NCI-H1694 treated with DMSO at 0.1 percent for 48 hours (cell line): ENCODE results near the gene XXYLT1.

Source experiments
- DNase-seq: peaks from one replicate; lab custom pipeline; 2025; lab: John Stamatoyannopoulos, UW

Gene XXYLT1

GRCh38 chr3:195025056-195025883 lies 245.7 kb downstream of the XXYLT1 start:
- no peak for DNase-seq

GRCh38 chr3:195023989-195024388 lies 247.0 kb downstream of the XXYLT1 start:
- DNase-seq: no peak

- no peak for DNase-seq
These were observed 247.4 kb downstream of the XXYLT1 start for GRCh38 chr3:195023576-195023975.

- DNase-seq: no peak
These were observed 249.3 kb downstream of the XXYLT1 start for GRCh38 chr3:195021692-195022091.

GRCh38 chr3:195020921-195021320 lies 250.0 kb downstream of the XXYLT1 start:
- DNase-seq: no peak

GRCh38 chr3:195020185-195020584 lies 250.8 kb downstream of the XXYLT1 start:
- no peak for DNase-seq

GRCh38 chr3:195019335-195019734 lies 251.6 kb downstream of the XXYLT1 start:
- no peak for DNase-seq
